ENCODE results near the gene ABCC3. TPM values are rescaled to one million over a fixed set of nuclear protein-coding genes. Genes with fewer than 3 reads are reported as not detected.

The ABCC3 gene
- total and polyA plus RNA-seq, 9 of the 15 experiments (the other 6 are each of a cell fraction or from before 2014, with no cell fraction given) = 0.03 to 1.6 (median 0.42) TPM; not detected in 5

- Histone ChIP-seq H2AFZ (ENCODE audit: low read depth, low read length) (no peak overlapping the region), H3K9ac (ENCODE audit: insufficient read depth in 1 of 2, low read depth in 2 of 2, low read length in 2 of 2) (no peak overlapping the region), H3K4me1 (replicated peaks in 1 of 2; ENCODE audit: control insufficient read depth in 2 of 2, insufficient read depth in 2 of 2, low read length in 2 of 2) (no peaks in the 10 kb centered on the region), H3K4me2 (ENCODE audit: insufficient read depth, low read length) (no peak overlapping the region), H3K36me3 (ENCODE audit: control insufficient read depth, insufficient read depth, low read length) (peaks cover 80% of the 10 kb centered on the region), H3K9me1 (ENCODE audit: control insufficient read depth, insufficient read depth, low read length) (no peaks in the 10 kb centered on the region), H3K4me3 (no peak overlapping the region), H3K9me3 (replicated peaks; ENCODE audit: control insufficient read depth, insufficient read depth, low read depth, low read length) (no peaks in the 10 kb centered on the region), H4K20me1 (replicated peaks; ENCODE audit: control insufficient read depth, insufficient read depth, low read length) (no peaks in the 10 kb centered on the region), H3K27me3 (ENCODE audit: control insufficient read depth in 2 of 2, insufficient read depth in 2 of 2, low read length in 2 of 2) (no peaks in the 10 kb centered on the region), H3K79me2 (ENCODE audit: control insufficient read depth, insufficient read depth, low read length) (peaks cover 22% of the 10 kb centered on the region; the same call in 2 of the 3 replicates), H3K27ac (ENCODE audit: extremely low read depth, low read depth, low read length) (no peak overlapping the region)
- no peak for TF ChIP-seq EP300 (IDR thresholded peaks at IDR 0.05; ENCODE audit: low read length)
- TF ChIP-seq ARID2 (IDR thresholded peaks at IDR 0.05) = no peak
- TF ChIP-seq RBM17 (IDR thresholded peaks at IDR 0.05; ENCODE audit: borderline replicate concordance, low read depth, low read length) = no peak
- POLR2A ChIA-PET = interaction anchor here (0.5 kb wide), 1 partner anchor 14 kb away, joined by 3 read pairs; no protein-coding TSS in a partner anchor
- CTCF ChIA-PET (ENCODE audit: low intra/inter-chr PET ratio) = no interaction called here
- WGBS (ENCODE audit: insufficient coverage, low coverage, missing lambda C conversion rate) = 90% methylated on average over 7 of the region's 7 CpGs
- no peak for DNase-seq (ENCODE audit: extremely low read depth in 1 of 4, low spot score in 3 of 4)
- BruUV-seq (replicated peaks) = no TSS peak
- ATAC-seq = no peak
- intact Hi-C loops (cut with micrococcal nuclease) (loop anchor here (5.0 kb wide), 2 partner anchors 72 to 217 kb away; no protein-coding TSS in a partner anchor), in situ Hi-C loops (cut with MboI) (no loop called here)
- no peak for FAIRE-seq
Measured at GRCh38 chr17:50699410-50699809, 64.7 kb downstream of the ABCC3 start.

DNA sequence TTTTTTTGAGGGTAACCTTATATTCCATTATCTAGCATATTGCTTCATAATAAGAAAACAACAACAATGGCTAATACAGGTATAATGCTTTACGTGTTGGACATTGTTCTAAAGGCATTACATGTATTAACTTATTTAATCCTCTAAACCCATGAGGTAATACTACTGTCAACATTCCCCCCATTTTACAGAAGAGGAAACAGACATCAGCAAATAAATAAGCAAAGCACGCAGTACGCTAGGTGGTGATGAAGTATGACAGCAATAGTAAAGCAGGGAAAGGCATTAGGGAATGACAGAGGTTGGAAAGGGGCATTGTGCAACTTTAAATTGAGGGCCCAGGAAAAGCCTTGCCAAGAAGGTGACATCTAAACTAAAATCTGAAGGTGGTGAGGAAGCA, 68.5 kb downstream of the ABCC3 start:
- intact Hi-C loops (cut with micrococcal nuclease) (no loop called here), in situ Hi-C loops (cut with MboI) (loop anchor here (5.0 kb wide), 1 partner anchor 156 kb away; the partner anchor contains the start of gene SPATA20)
- Histone ChIP-seq H3K9me1 (ENCODE audit: control insufficient read depth, insufficient read depth, low read length) (no peaks in the 10 kb centered on the region), H3K9me3 (replicated peaks; ENCODE audit: control insufficient read depth, insufficient read depth, low read depth, low read length) (no peaks in the 10 kb centered on the region), H3K4me1 (replicated peaks in 1 of 2; ENCODE audit: control insufficient read depth in 2 of 2, insufficient read depth in 2 of 2, low read length in 2 of 2) (peaks cover 0 to 9% of the 10 kb centered on the region in 2 experiments; a peak in 2 of 5 replicates), H2AFZ (ENCODE audit: low read depth, low read length) (no peak overlapping the region), H3K36me3 (ENCODE audit: control insufficient read depth, insufficient read depth, low read length) (peaks cover 58% of the 10 kb centered on the region), H3K27me3 (ENCODE audit: control insufficient read depth in 2 of 2, insufficient read depth in 2 of 2, low read length in 2 of 2) (no peaks in the 10 kb centered on the region), H3K4me3 (no peak overlapping the region), H3K79me2 (ENCODE audit: control insufficient read depth, insufficient read depth, low read length) (peaks cover 48% of the 10 kb centered on the region), H4K20me1 (replicated peaks; ENCODE audit: control insufficient read depth, insufficient read depth, low read length) (no peaks in the 10 kb centered on the region), H3K27ac (ENCODE audit: extremely low read depth, low read depth, low read length) (no peak overlapping the region), H3K9ac (ENCODE audit: insufficient read depth in 1 of 2, low read depth in 2 of 2, low read length in 2 of 2) (no peak overlapping the region), H3K4me2 (ENCODE audit: insufficient read depth, low read length) (no peak overlapping the region)
- BruUV-seq (replicated peaks) = no TSS peak
- FAIRE-seq = no peak
- DNase-seq (ENCODE audit: extremely low read depth in 1 of 4, low spot score in 3 of 4) = no peak
- 90% methylated on average over 3 of the region's 3 CpGs for WGBS (ENCODE audit: insufficient coverage, low coverage, missing lambda C conversion rate)
- ChIA-PET CTCF (ENCODE audit: low intra/inter-chr PET ratio) (no interaction called here), POLR2A (interaction anchor here (0.6 kb wide), 1 partner anchor 124 kb away, joined by 3 read pairs; no protein-coding TSS in a partner anchor)
- ATAC-seq = no peak
- TF ChIP-seq THRA (IDR thresholded peaks at IDR 0.05) (no peak), CBX3 (IDR thresholded peaks at IDR 0.05; ENCODE audit: borderline replicate concordance in 1 of 2, low read length in 2 of 2) (no peak), HNRNPL (IDR thresholded peaks at IDR 0.05; ENCODE audit: low read depth, low read length) (no peak), ZNF263 (CRISPR knock-in tag; IDR thresholded peaks at IDR 0.05; ENCODE audit: borderline replicate concordance) (no peak), ZNF445 (CRISPR knock-in tag; IDR thresholded peaks at IDR 0.05; ENCODE audit: low read depth) (no peak)
